ENCODE measurements around the gene CCDC86. TPM values are rescaled to one million over a fixed set of nuclear protein-coding genes. Genes with fewer than 3 reads are reported as not detected.

The CCDC86 gene
- total RNA-seq, 2 donors from 2014 or later: 13.5 to 23.8 TPM

DNA sequence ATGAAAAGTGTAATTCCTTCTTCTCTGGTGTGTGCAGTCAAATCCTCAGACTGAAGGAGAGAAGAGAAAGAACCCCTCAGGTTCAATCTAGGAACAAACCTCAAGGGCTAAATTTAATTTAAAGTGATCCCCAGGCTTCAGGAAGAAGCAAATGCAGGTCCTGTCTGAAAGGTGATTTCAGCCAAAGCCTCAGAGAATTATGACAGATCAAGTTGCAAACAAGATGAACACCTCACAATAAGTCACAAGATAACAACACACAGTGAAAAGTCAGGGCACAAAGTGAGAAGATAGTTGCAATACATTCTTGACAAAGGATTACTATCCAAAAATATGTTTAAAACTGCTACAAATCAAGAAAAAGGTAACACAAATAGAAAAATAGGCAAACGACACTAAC lies 37.2 kb downstream of the CCDC86 start:
- TF ChIP-seq, protein P1, sequence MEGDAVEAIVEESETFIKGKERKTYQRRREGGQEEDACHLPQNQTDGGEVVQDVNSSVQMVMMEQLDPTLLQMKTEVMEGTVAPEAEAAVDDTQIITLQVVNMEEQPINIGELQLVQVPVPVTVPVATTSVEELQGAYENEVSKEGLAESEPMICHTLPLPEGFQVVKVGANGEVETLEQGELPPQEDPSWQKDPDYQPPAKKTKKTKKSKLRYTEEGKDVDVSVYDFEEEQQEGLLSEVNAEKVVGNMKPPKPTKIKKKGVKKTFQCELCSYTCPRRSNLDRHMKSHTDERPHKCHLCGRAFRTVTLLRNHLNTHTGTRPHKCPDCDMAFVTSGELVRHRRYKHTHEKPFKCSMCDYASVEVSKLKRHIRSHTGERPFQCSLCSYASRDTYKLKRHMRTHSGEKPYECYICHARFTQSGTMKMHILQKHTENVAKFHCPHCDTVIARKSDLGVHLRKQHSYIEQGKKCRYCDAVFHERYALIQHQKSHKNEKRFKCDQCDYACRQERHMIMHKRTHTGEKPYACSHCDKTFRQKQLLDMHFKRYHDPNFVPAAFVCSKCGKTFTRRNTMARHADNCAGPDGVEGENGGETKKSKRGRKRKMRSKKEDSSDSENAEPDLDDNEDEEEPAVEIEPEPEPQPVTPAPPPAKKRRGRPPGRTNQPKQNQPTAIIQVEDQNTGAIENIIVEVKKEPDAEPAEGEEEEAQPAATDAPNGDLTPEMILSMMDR (IDR thresholded peaks at IDR 0.05): no peak
- H3K36me3 ChIP-seq: peaks cover 7% of the 10 kb centered on the region
- H3K27ac ChIP-seq: peak overlapping the region; percentile 67 to 76
- H3K27me3 ChIP-seq (replicated peaks; ENCODE audit: insufficient read depth): no peaks in the 10 kb centered on the region
- DNase-seq (ENCODE audit: low spot score): no peak
- ATAC-seq (ENCODE audit: insufficient number of reproducible peaks, low FRiP score, low read depth): no peak
- no peak overlapping the region for H3K4me3 ChIP-seq
- H3K4me1 ChIP-seq (ENCODE audit: control insufficient read depth in 1 of 2, low read depth in 2 of 2): peaks cover 12 to 14% of the 10 kb centered on the region in 2 donors
- no peaks in the 10 kb centered on the region for H3K9me3 ChIP-seq

DNA sequence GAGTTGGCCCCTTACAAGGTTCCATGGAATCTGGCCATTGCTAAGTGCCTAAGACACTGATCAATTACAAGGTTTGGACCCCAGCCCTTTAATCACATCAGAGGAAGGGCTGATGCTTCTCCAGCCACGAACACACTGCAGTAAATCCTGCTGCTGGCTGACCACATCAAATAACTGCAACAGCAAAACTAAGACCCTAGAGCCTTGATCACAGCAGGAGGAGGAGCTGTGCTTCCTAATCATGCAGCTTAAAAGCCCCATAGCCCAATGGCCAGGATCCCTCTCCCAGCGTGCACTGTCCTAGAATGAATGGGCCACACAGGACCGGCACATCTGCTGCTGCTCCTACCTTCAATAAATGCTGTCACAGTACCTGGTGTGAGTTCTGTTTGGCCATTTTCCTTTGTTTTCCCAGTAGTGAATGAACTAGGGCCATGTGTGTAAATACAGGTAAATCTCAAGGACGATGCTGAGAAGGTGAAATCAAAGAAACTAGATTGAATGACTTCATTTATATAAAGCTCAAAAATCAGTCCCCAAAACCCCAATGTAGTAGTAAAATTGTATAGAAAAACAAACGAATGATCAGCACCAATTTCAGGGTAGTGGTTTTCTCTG lies 38.2 kb downstream of the CCDC86 start:
- no peak overlapping the region for H3K27ac ChIP-seq

DNA sequence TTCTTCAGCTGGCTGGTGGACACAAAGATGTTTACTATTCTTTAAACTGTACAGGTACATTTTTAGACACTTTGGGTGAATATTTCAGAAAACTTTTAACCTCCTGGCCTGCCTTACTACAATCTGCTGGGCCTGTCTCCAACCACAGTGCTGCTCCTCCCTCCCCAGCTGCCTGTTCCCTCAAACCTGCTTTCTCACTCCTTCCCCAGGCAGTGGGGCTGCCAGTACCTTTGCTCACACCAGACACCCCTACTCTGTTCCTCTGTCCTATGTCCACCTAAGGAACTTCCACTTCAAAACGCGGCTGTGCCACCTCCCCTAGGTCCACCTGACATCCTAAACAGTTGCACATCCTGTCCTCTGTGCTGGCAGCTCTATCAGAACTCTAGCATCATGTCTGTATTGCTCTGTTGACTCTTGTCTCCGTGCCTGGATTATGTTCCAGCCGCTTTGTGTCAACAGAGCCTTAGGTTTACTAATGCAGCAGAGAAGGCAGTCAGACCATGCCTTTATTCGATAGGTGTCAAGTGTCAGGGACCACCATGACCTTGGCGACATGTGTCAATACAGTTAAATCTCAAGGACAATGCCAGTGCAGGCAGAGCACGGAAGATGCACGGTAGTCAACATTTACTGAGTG lies 38.9 kb downstream of the CCDC86 start:
- H3K9me3 ChIP-seq: no peaks in the 10 kb centered on the region
- peaks cover 12 to 14% of the 10 kb centered on the region in 2 donors for H3K4me1 ChIP-seq (ENCODE audit: control insufficient read depth in 1 of 2, low read depth in 2 of 2)
- H3K27ac ChIP-seq: no peak overlapping the region
- H3K36me3 ChIP-seq: peaks cover 7% of the 10 kb centered on the region
- ATAC-seq (ENCODE audit: insufficient number of reproducible peaks, low FRiP score, low read depth) (no peak), DNase-seq (ENCODE audit: low spot score) (no peak)
- no peaks in the 10 kb centered on the region for H3K27me3 ChIP-seq (replicated peaks; ENCODE audit: insufficient read depth)
- no peak overlapping the region for H3K4me3 ChIP-seq
- TF ChIP-seq, protein P1 (IDR thresholded peaks at IDR 0.05): no peak

More for the DNA sequence above, 38.2 kb downstream of the CCDC86 start:
- H3K36me3 ChIP-seq: peaks cover 7% of the 10 kb centered on the region
- H3K27me3 ChIP-seq (replicated peaks; ENCODE audit: insufficient read depth): no peaks in the 10 kb centered on the region
- peaks cover 12 to 14% of the 10 kb centered on the region in 2 donors for H3K4me1 ChIP-seq (ENCODE audit: control insufficient read depth in 1 of 2, low read depth in 2 of 2)
- ATAC-seq (ENCODE audit: insufficient number of reproducible peaks, low FRiP score, low read depth) (no peak), DNase-seq (ENCODE audit: low spot score) (no peak)
- TF ChIP-seq, protein P1 (IDR thresholded peaks at IDR 0.05): no peak
- no peak overlapping the region for H3K4me3 ChIP-seq
- no peaks in the 10 kb centered on the region for H3K9me3 ChIP-seq

DNA sequence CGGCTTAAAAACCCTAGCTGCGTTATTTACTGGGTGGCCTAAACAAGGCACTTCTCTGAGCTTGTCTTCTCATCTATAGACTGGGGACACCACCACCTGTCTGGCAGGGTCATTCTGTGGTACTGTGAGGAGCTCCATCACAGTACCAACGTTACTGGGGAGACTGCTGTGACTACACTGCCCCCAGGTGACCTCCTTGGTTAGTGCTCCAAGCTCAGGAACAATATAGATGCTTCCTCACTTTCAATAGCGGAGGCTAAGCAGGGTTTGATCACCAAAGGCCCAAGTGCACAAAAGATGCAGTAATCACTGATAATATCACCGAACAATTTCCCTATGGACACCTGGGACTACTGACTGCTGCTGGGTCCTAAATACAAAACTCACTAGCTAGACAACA lies 45.6 kb downstream of the CCDC86 start:
- DNase-seq (ENCODE audit: low spot score) (no peak), ATAC-seq (ENCODE audit: insufficient number of reproducible peaks, low FRiP score, low read depth) (no peak)
- TF ChIP-seq, protein P1 (IDR thresholded peaks at IDR 0.05): no peak
- Histone ChIP-seq H3K4me1 (ENCODE audit: control insufficient read depth in 1 of 2, low read depth in 2 of 2) (no peaks in the 10 kb centered on the region), H3K4me3 (no peak overlapping the region), H3K27ac (no peak overlapping the region), H3K27me3 (replicated peaks; ENCODE audit: insufficient read depth) (no peaks in the 10 kb centered on the region), H3K36me3 (peaks cover 3% of the 10 kb centered on the region), H3K9me3 (no peaks in the 10 kb centered on the region)

DNA sequence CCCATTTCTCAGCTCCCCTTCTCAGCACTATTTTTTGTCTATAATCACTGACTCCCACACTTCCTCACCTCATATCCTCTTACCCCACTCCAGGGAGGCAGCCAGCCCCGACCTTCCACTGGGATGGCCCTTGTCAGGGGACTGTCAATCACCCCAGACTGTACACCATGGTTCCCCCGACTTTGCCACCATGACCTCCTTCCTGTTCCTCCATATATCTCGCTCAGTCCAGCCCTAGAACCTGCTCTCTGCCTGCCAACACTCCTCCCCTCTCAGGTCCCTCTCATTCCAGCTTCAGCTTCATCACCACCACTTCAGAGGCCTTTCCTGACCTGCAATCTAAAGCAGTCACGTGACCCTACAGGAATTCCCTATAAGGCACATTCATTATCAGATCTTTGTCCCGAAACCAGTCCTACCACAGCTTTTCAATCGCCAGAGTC lies 48.0 kb downstream of the CCDC86 start:
- no peaks in the 10 kb centered on the region for H3K9me3 ChIP-seq
- no peak overlapping the region for H3K4me3 ChIP-seq
- TF ChIP-seq, protein P1 (IDR thresholded peaks at IDR 0.05): no peak
- H3K27me3 ChIP-seq (replicated peaks; ENCODE audit: insufficient read depth): no peaks in the 10 kb centered on the region
- ATAC-seq (ENCODE audit: insufficient number of reproducible peaks, low FRiP score, low read depth) (no peak), DNase-seq (ENCODE audit: low spot score) (no peak)
- no peaks in the 10 kb centered on the region for H3K4me1 ChIP-seq (ENCODE audit: control insufficient read depth in 1 of 2, low read depth in 2 of 2)
- H3K27ac ChIP-seq: no peak overlapping the region
- peaks cover 8% of the 10 kb centered on the region for H3K36me3 ChIP-seq

Data from thoracic aorta (tissue), 2 donors.